GM18526 (cell line): Measurements from ENCODE around the gene TAS2R8.

Experiments used
- POLR2A ChIP-seq: IDR thresholded peaks from 3 replicates; pipeline ENCODE4 v1.6.1; 2011; ENCODE audit not compliant: insufficient read length; ENCODE audit errors: extremely low read depth

The TAS2R8 gene

DNA sequence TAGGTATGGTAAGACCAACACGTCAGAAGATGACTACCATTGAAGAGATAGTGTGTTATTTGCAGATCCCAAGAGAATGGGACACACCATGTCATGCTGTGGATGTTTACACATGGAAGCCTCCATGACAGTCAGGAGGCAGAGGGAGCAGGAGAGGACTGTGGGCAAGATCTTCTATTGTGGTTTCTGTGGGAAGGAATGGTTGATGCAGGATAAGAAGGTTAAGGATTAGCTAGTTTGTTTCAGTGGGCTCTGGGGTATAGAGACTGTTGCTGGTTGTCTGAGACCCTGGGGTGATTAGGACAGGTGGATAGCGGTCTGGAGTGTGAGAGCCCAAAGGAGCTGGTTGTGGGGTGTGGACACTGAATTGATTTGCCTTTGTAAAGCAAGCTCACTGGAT is 28.0 kb downstream of the TAS2R8 start:
- TF ChIP-seq POLR2A: no peak

GRCh38 chr12:10771132-10771733 is 35.9 kb downstream of the TAS2R8 start:
- no peak for TF ChIP-seq POLR2A

DNA sequence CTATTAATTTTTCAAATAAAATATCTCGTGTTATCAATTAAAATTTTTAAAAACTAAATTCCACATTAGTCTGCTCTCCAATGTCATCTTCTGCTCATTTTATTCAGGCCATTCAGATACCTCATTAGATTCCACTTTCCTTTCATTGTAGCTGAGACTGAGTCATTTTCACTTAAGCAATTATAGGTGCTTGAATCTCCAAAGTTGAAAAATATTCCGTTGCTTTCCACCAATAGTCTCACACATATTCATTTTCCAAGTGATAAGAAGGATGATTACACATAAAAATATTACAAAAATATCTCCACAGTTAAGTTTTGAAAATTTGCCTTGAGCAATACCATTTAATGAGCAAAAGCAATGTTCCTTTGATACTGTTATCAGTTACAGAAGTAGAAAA is 47.4 kb downstream of the TAS2R8 start:
- no peak for TF ChIP-seq POLR2A

DNA sequence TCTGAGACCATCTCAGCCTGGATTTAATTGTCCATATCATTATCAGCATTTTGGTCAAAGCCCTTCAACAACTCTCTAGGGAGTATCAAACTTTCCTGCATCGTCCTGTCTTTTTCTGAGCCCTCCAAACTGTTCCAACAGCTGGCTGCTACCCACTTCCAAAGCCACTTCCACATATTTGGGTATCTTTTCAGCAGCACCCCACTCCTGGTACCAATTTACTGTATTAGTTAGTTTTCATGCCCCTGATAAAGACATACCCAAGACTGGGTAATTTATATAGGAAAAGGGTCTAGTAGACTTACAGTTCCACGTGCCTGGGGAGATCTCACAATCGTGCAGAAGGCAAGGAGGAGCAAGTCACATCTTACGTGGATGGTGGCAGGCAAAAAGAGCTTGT is 50.9 kb downstream of the TAS2R8 start:
- TF ChIP-seq POLR2A: no peak
